Activated CD4-positive, alpha-beta T cell treated with anti-CD3 and anti-CD28 coated beads, Interleukin-2, amount 50 U/mL, for 1 hour (primary cell): ENCODE measurements around the gene NCKAP5L.

Experiments
- DNase-seq: peaks from one replicate; pipeline ENCODE4 v3.0.0-alpha.2; 2020

NCKAP5L gene

GRCh38 chr12:49821373-49822287, 6.6 kb downstream of the NCKAP5L start:
- DNase-seq, result no peak

GRCh38 chr12:49819786-49820185, 8.4 kb downstream of the NCKAP5L start:
- no peak for DNase-seq

GRCh38 chr12:49818241-49818895, 9.8 kb downstream of the NCKAP5L start:
- no peak for DNase-seq

GRCh38 chr12:49813131-49813530, 15.1 kb downstream of the NCKAP5L start:
- DNase-seq, result no peak

- no peak for DNase-seq
Observed at GRCh38 chr12:49811961-49812401, 16.2 kb downstream of the NCKAP5L start.

GRCh38 chr12:49811136-49811535, 17.1 kb downstream of the NCKAP5L start:
- DNase-seq, result no peak

- no peak for DNase-seq
Observed at GRCh38 chr12:49809906-49810389, 18.3 kb downstream of the NCKAP5L start.

GRCh38 chr12:49809381-49809905, 18.8 kb downstream of the NCKAP5L start:
- DNase-seq, result no peak

- no peak for DNase-seq
Observed at GRCh38 chr12:49808686-49809380, 19.4 kb downstream of the NCKAP5L start.

GRCh38 chr12:49807991-49808580, 20.1 kb downstream of the NCKAP5L start:
- DNase-seq, result no peak

- DNase-seq, result no peak
Observed at GRCh38 chr12:49806877-49807276, 21.3 kb downstream of the NCKAP5L start.

- no peak for DNase-seq
Observed at GRCh38 chr12:49806321-49806813, 21.8 kb downstream of the NCKAP5L start.

- no peak for DNase-seq
Observed at GRCh38 chr12:49805409-49805808, 22.8 kb downstream of the NCKAP5L start.

GRCh38 chr12:49804821-49805220, 23.4 kb downstream of the NCKAP5L start:
- DNase-seq, result no peak

GRCh38 chr12:49803693-49804450, 24.3 kb downstream of the NCKAP5L start:
- DNase-seq, result no peak

GRCh38 chr12:49801141-49802063, 26.8 kb downstream of the NCKAP5L start:
- no peak for DNase-seq

GRCh38 chr12:49800421-49801140, 27.6 kb downstream of the NCKAP5L start:
- no peak for DNase-seq

GRCh38 chr12:49798934-49799333, 29.3 kb downstream of the NCKAP5L start:
- no peak for DNase-seq

GRCh38 chr12:49798248-49798647, 30.0 kb downstream of the NCKAP5L start:
- no peak for DNase-seq

- no peak for DNase-seq
Observed at GRCh38 chr12:49797449-49797776, 30.8 kb downstream of the NCKAP5L start.
